Measurements from ENCODE around the gene EFCAB12.

DNA sequence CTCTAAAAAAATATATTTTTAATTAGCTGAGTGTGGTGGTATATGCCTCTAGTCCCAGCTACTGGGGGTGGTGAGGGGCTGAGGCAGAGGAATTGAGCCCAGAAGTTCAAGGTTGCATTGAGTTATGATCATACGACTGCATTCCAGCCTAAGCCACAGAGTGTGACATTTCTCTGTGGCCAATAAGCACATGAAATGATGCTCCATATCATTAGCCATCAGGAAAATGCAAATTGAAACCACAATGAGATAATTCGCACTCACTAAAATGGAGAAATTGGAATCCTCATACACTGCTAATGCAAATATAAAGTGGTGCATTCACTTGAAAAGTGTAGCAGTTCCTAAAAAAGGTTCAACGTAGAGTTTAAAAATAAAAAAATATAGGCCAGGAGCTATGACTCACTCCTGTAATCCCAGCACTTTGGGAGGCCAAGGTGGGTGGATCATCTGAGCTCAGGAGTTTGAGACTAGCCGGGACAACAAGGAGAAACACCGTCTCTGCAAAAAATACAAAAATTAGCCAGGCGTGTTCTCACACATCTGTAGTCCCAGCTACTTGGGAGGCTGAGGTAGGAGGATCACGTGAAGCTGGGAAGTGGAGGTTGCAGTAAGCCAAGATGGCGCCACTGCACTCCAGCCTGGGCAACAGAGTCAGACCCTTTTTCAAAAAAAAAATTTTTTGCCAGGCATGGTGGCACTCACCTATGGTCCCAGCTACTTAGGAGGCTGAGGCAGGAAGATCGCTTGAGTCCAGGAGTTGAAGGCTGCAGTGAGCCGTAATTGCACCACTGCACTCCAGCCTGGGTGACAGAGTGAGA lies 46.8 kb upstream of the EFCAB12 start:
- TF ChIP-seq EP300 (IDR thresholded peaks at IDR 0.05) (no peak), POLR2A (IDR thresholded peaks at IDR 0.05) (no peak)
- TF ChIP-seq, protein P1, sequence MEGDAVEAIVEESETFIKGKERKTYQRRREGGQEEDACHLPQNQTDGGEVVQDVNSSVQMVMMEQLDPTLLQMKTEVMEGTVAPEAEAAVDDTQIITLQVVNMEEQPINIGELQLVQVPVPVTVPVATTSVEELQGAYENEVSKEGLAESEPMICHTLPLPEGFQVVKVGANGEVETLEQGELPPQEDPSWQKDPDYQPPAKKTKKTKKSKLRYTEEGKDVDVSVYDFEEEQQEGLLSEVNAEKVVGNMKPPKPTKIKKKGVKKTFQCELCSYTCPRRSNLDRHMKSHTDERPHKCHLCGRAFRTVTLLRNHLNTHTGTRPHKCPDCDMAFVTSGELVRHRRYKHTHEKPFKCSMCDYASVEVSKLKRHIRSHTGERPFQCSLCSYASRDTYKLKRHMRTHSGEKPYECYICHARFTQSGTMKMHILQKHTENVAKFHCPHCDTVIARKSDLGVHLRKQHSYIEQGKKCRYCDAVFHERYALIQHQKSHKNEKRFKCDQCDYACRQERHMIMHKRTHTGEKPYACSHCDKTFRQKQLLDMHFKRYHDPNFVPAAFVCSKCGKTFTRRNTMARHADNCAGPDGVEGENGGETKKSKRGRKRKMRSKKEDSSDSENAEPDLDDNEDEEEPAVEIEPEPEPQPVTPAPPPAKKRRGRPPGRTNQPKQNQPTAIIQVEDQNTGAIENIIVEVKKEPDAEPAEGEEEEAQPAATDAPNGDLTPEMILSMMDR (IDR thresholded peaks at IDR 0.05), result no peak

Data from gastroesophageal sphincter (tissue), 3 donors.